Measurements from ENCODE around the gene ARRB2. TPM values are rescaled to one million over a fixed set of nuclear protein-coding genes. Genes with fewer than 3 reads are reported as not detected.

Gene ARRB2
- total and polyA plus RNA-seq, 2 of the 13 experiments (the other 11 are each of a cell fraction or from before 2014, with no cell fraction given) = 21.5 to 49.2 TPM

GRCh38 chr17:4751932-4752331 lies 41.5 kb downstream of the ARRB2 start (continued):
- TF ChIP-seq AFF4 (CRISPR knock-in tag; IDR thresholded peaks at IDR 0.05) (no peak), MAX (IDR thresholded peaks at IDR 0.05) (0 out of 2 replicates have a peak, but pooled peaks have one; percentile 36), NCOA1 (CRISPR knock-in tag; IDR thresholded peaks at IDR 0.05) (no peak), NRL (CRISPR knock-in tag; IDR thresholded peaks at IDR 0.05; ENCODE audit: borderline replicate concordance) (no peak), MED1 (CRISPR knock-in tag; IDR thresholded peaks at IDR 0.05) (peak; percentile 65; the same call in 1 of the 2 replicates), SMYD3 (CRISPR knock-in tag; IDR thresholded peaks at IDR 0.05) (no peak), GABPB1 (CRISPR knock-in tag; IDR thresholded peaks at IDR 0.05) (peak; percentile 54), HMG20A (CRISPR knock-in tag; IDR thresholded peaks at IDR 0.05; ENCODE audit: borderline replicate concordance) (peak; percentile 36; the same call in 1 of the 2 replicates), HNRNPL (IDR thresholded peaks at IDR 0.05; ENCODE audit: low read depth, low read length) (no peak), CEBPG (CRISPR knock-in tag; IDR thresholded peaks at IDR 0.05) (peak; percentile 95), ZNF570 (CRISPR knock-in tag; IDR thresholded peaks at IDR 0.05; ENCODE audit: borderline replicate concordance) (no peak), SP4 (CRISPR knock-in tag; IDR thresholded peaks at IDR 0.05) (no peak), ZC3H4 (CRISPR knock-in tag; IDR thresholded peaks at IDR 0.05; ENCODE audit: borderline replicate concordance) (no peak), ZSCAN29 (CRISPR knock-in tag; conservative IDR thresholded peaks at IDR 0.05) (no peak), HBP1 (CRISPR knock-in tag; IDR thresholded peaks at IDR 0.05; ENCODE audit: low read depth) (no peak), ZNF616 (CRISPR knock-in tag; IDR thresholded peaks at IDR 0.05; ENCODE audit: low read depth) (no peak), ZNF577 (CRISPR knock-in tag; IDR thresholded peaks at IDR 0.05; ENCODE audit: borderline replicate concordance, low read depth) (no peak), ZNF44 (CRISPR knock-in tag; IDR thresholded peaks at IDR 0.05) (no peak), CEBPZ (IDR thresholded peaks at IDR 0.05; ENCODE audit: low read length) (no peak), ZNF782 (CRISPR knock-in tag; IDR thresholded peaks at IDR 0.05; ENCODE audit: borderline replicate concordance) (no peak), YY1 (IDR thresholded peaks at IDR 0.05; ENCODE audit: insufficient read depth, insufficient replicate concordance, low read depth, low read length) (no peak)

Data from HepG2 (cell line).